MCF 10A (cell line): Measurements from ENCODE around the gene TBL1XR1. TPM values are rescaled to one million over a fixed set of nuclear protein-coding genes. Genes with fewer than 3 reads are reported as not detected.

Experiments used
- BruUV-seq: library from RNA; stranded (reverse); fragments of 400-500 nt; replicated peaks from 2 replicates; lab custom pipeline; 2021; lab: Mats Ljungman, UMichigan
- CTCF ChIA-PET: fragments of 300-600 bp; sonication (Branson Sonifier 250); formaldehyde crosslinking; extraction: SDS; loops from one replicate; lab custom pipeline; 2021; ENCODE audit warnings: antibody characterized with exemption, inconsistent platforms; lab: Yijun Ruan, JAX
- POLR2A ChIA-PET: fragments of 300-600, 350-650 bp; sonication (Branson Sonifier 250); formaldehyde crosslinking; extraction: SDS; loops from one replicate; lab custom pipeline; 2020; ENCODE audit warnings: antibody characterized with exemption, inconsistent platforms; lab: Yijun Ruan, JAX
- DNase-seq: peaks from one replicate; pipeline ENCODE4 v3.0.0-alpha.2; 2018; ENCODE audit not compliant: unreplicated experiment
- H3K27ac Mint-ChIP-seq: one replicate; pipeline ENCODE4 v1.8.0; 2022; ENCODE audit warnings: mild to moderate bottlenecking, low read depth, mixed read lengths; ENCODE audit not compliant: unreplicated experiment
- H3K27me3 Mint-ChIP-seq: one replicate; pipeline ENCODE4 v1.8.0; 2022; ENCODE audit warnings: mixed read lengths; ENCODE audit not compliant: insufficient read depth, unreplicated experiment
- H3K36me3 Mint-ChIP-seq: one replicate; pipeline ENCODE4 v1.8.0; 2022; ENCODE audit warnings: mild to moderate bottlenecking, moderate library complexity, mixed read lengths; ENCODE audit not compliant: insufficient read depth, unreplicated experiment
- H3K4me1 Mint-ChIP-seq: one replicate; pipeline ENCODE4 v1.8.0; 2022; ENCODE audit warnings: mixed read lengths; ENCODE audit not compliant: insufficient read depth, unreplicated experiment
- H3K4me3 Mint-ChIP-seq: one replicate; pipeline ENCODE4 v1.8.0; 2022; ENCODE audit warnings: mild to moderate bottlenecking, moderate library complexity, mixed read lengths; ENCODE audit not compliant: unreplicated experiment
- H3K9me3 Mint-ChIP-seq: one replicate; pipeline ENCODE4 v1.8.0; 2022; ENCODE audit warnings: mixed read lengths; ENCODE audit not compliant: unreplicated experiment
- intact Hi-C: fragments of 100-400 bp; cut with micrococcal nuclease; formaldehyde crosslinking; loops from 2 replicates; pipeline ENCODE4 v1.14.1; 2022
- total RNA-seq: library from RNA; stranded (reverse); gene quantifications from 2 replicates; pipeline ENCODE4 v1.2.3, GENCODE V29; 2022
- TF ChIP-seq, protein P1 (sequence below): fragments of 200-600 bp; IDR thresholded peaks from one replicate; pipeline ENCODE4 v1.8.0; 2022; ENCODE audit warnings: antibody characterized with exemption, mild to moderate bottlenecking; ENCODE audit not compliant: unreplicated experiment

The TBL1XR1 gene
- total RNA-seq, 1 experiment from 2014 or later = 178 TPM

DNA sequence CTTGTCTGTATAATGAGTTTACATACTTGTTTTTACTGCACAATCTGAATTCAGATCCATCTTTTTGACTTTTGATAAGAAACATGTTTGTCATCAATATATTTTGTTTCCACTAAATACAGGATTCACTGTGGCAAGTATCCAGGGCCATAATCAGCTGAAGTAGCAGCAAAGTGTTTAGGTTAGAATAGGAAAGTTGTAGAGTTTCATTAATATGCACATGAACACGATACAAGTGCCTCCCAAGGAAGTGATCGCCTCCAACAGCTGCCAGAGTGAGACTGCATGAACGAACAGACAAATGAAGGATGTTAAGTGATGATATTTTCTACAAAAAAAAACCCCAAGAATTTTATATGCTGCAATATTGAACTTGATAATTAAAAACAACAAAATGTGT lies 204.3 kb downstream of the TBL1XR1 start:
- Mint-ChIP-seq H3K4me3 (no peak overlapping the region), H3K36me3 (no peaks in the 10 kb centered on the region), H3K27me3 (no peaks in the 10 kb centered on the region), H3K27ac (no peak overlapping the region), H3K4me1 (no peaks in the 10 kb centered on the region), H3K9me3 (no peaks in the 10 kb centered on the region)
- no TSS peak for BruUV-seq
- TF ChIP-seq, protein P1, sequence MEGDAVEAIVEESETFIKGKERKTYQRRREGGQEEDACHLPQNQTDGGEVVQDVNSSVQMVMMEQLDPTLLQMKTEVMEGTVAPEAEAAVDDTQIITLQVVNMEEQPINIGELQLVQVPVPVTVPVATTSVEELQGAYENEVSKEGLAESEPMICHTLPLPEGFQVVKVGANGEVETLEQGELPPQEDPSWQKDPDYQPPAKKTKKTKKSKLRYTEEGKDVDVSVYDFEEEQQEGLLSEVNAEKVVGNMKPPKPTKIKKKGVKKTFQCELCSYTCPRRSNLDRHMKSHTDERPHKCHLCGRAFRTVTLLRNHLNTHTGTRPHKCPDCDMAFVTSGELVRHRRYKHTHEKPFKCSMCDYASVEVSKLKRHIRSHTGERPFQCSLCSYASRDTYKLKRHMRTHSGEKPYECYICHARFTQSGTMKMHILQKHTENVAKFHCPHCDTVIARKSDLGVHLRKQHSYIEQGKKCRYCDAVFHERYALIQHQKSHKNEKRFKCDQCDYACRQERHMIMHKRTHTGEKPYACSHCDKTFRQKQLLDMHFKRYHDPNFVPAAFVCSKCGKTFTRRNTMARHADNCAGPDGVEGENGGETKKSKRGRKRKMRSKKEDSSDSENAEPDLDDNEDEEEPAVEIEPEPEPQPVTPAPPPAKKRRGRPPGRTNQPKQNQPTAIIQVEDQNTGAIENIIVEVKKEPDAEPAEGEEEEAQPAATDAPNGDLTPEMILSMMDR = no peak
- ChIA-PET POLR2A (interaction anchor here (0.7 kb wide), 1 partner anchor 121 kb away, joined by 3 read pairs; no protein-coding TSS in a partner anchor), CTCF (interaction anchor here (1.2 kb wide), 1 partner anchor 16 kb away, joined by 4 read pairs; no protein-coding TSS in a partner anchor)
- DNase-seq = no peak
- intact Hi-C loops = no loop called here

DNA sequence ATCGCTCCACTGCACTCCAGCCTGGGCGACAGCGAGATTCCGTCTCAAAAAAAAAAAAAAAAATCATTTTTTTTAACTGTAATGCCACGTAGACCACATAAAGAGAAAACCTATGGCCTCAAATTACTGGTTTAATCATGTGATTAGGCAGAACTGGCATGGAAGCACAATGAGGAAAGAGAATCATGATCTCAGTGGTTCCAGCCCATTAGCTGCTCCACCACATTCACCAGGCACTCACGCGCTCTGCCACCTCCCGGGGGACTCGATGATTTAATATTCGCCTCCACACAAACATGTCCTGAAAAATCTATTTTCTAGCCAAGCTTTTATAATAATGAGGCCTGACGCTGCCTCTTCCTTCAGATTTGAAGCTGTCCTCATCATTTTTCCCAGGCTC lies 204.7 kb downstream of the TBL1XR1 start:
- no TSS peak for BruUV-seq
- Mint-ChIP-seq H3K27ac (no peak overlapping the region), H3K4me3 (no peak overlapping the region), H3K9me3 (no peaks in the 10 kb centered on the region), H3K27me3 (no peaks in the 10 kb centered on the region), H3K4me1 (no peaks in the 10 kb centered on the region), H3K36me3 (no peaks in the 10 kb centered on the region)
- TF ChIP-seq, protein P1 = no peak
- no peak for DNase-seq
- ChIA-PET CTCF (interaction anchor here (1.2 kb wide), 1 partner anchor 17 kb away, joined by 4 read pairs; no protein-coding TSS in a partner anchor), POLR2A (interaction anchor here (0.7 kb wide), 1 partner anchor 121 kb away, joined by 3 read pairs; no protein-coding TSS in a partner anchor)
- intact Hi-C loops = no loop called here

DNA sequence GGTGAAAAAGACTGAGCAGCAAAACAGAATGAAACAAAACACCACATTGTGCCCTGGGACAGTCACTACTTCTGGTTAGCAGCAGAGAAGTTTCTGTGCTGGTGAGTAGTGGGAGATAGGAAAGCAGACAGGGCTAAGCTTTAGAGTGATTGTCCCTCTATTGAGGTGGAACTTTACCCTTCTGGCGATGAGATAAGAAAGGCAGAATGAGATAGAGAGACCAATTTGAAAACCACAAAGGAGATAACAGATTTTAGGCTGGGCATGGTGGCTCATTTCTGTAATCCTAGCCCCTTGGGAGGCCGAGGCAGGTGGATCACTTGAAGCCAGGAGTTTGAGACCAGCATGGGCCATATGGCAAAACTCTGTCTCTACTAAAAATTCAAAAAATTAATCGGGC lies 208.5 kb downstream of the TBL1XR1 start:
- Mint-ChIP-seq H3K36me3 (no peaks in the 10 kb centered on the region), H3K4me1 (no peaks in the 10 kb centered on the region), H3K9me3 (no peaks in the 10 kb centered on the region), H3K4me3 (no peak overlapping the region), H3K27ac (no peak overlapping the region), H3K27me3 (no peaks in the 10 kb centered on the region)
- BruUV-seq = no TSS peak
- CTCF ChIA-PET = no interaction called here
- intact Hi-C loops = no loop called here
- TF ChIP-seq, protein P1 = no peak
- no peak for DNase-seq
- POLR2A ChIA-PET = no interaction called here

DNA sequence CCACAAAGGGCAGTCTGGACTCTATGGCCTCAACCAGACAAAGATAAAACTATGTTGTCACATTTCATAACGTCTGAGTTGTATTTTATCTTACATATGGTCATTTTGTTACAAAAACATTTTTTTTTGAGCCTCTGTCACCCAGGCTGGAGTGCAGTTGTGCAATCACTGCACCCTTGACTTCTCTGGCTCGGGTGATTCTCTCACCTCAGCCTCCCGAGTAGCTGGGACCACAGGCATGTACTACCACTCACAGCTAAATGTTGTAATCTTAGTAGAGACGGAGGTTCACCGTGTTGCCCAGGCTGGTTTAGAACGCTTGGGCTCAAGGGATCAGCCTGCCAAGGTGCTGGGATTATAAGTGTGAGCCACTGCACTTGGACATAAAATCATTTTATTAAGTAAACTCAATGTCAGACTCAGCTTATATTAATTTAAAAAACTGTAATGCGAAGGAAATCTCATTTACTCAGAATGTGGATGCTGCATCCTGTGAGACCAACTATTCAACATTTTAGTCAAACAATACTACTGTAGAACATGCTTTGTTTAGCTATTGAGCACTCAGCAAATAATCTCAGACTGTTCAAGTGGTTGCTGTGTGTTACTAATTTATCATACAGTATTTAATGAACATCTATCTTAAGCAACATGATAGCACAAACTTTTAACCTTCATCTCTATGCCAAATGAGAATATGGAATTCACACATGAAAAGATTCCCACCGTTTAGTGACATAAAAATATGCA lies 209.2 kb downstream of the TBL1XR1 start:
- no TSS peak for BruUV-seq
- Mint-ChIP-seq H3K27ac (no peak overlapping the region), H3K4me1 (no peaks in the 10 kb centered on the region), H3K36me3 (no peaks in the 10 kb centered on the region), H3K9me3 (no peaks in the 10 kb centered on the region), H3K27me3 (no peaks in the 10 kb centered on the region), H3K4me3 (no peak overlapping the region)
- peak; percentile 60 for DNase-seq
- CTCF ChIA-PET = interaction anchor here (1.0 kb wide), 1 partner anchor 21 kb away, joined by 3 read pairs; no protein-coding TSS in a partner anchor
- POLR2A ChIA-PET = interaction anchor here (0.7 kb wide), 1 partner anchor 22 kb away, joined by 3 read pairs; no protein-coding TSS in a partner anchor
- TF ChIP-seq, protein P1 = no peak
- intact Hi-C loops = no loop called here
